ENCODE measurements around the gene ZNF814.
"Not testable (repeated sequence)": the region's sequence is repeated elsewhere in the genome, so short reads cannot be mapped to it uniquely, and the experiment has no call there.

Gene ZNF814

GRCh38 chr19:57849162-57849665, 39.6 kb downstream of the ZNF814 start:
- DNase-seq; H3K27ac ChIP-seq (ENCODE audit: low read depth, low read length); H3K18ac ChIP-seq (ENCODE audit: low read length); H3K27me3 ChIP-seq (ENCODE audit: insufficient read depth, low read length); H4K8ac ChIP-seq (ENCODE audit: low read depth, low read length); H3K9ac ChIP-seq (ENCODE audit: low read length); H3K79me1 ChIP-seq (ENCODE audit: low read length); H3K4me1 ChIP-seq (ENCODE audit: control insufficient read depth in 1 of 2, insufficient read depth in 2 of 2, low read length in 2 of 2); H4K91ac ChIP-seq (ENCODE audit: low read depth, low read length); H3K14ac ChIP-seq (ENCODE audit: low read length); H3K9me3 ChIP-seq (ENCODE audit: insufficient read depth, low read depth, low read length); H4K12ac ChIP-seq (ENCODE audit: low read depth, low read length); H2BK5ac ChIP-seq (ENCODE audit: low read depth, low read length, poor library complexity); H3K79me2 ChIP-seq (ENCODE audit: control insufficient read depth, insufficient read depth, low read length, poor library complexity); H2AK5ac ChIP-seq (ENCODE audit: low read length); H2AFZ ChIP-seq (ENCODE audit: insufficient read depth, low read length, poor library complexity); H3K4me3 ChIP-seq (ENCODE audit: low read depth, low read length); H2BK12ac ChIP-seq (ENCODE audit: low read length); H2BK120ac ChIP-seq (ENCODE audit: insufficient read depth, low read length, poor library complexity); H3K4ac ChIP-seq (ENCODE audit: low read depth, low read length); H3K23ac ChIP-seq (ENCODE audit: low read length): not testable (repeated sequence)
- Histone ChIP-seq H3K4me2 (ENCODE audit: low read length) (peak overlapping the region; percentile 39), H3K36me3 (ENCODE audit: control insufficient read depth in 1 of 2, insufficient read depth in 2 of 2, low read length in 2 of 2) (peaks cover 13 to 18% of the 10 kb centered on the region in 2 experiments)
- WGBS (ENCODE audit: extremely low coverage, insufficient coverage, insufficient read length): no CpG with 5 or more reads among the region's 2 CpGs

- no CpG with 5 or more reads among the region's 3 CpGs for WGBS (ENCODE audit: extremely low coverage, insufficient coverage, insufficient read length)
- H4K12ac ChIP-seq (ENCODE audit: low read depth, low read length); H4K91ac ChIP-seq (ENCODE audit: low read depth, low read length); H4K8ac ChIP-seq (ENCODE audit: low read depth, low read length); H3K9me3 ChIP-seq (ENCODE audit: insufficient read depth, low read depth, low read length); H3K4ac ChIP-seq (ENCODE audit: low read depth, low read length); H2BK120ac ChIP-seq (ENCODE audit: insufficient read depth, low read length, poor library complexity); H3K18ac ChIP-seq (ENCODE audit: low read length); H3K27ac ChIP-seq (ENCODE audit: low read depth, low read length); H3K4me3 ChIP-seq (ENCODE audit: low read depth, low read length); H3K79me2 ChIP-seq (ENCODE audit: control insufficient read depth, insufficient read depth, low read length, poor library complexity); H2BK5ac ChIP-seq (ENCODE audit: low read depth, low read length, poor library complexity); H2BK12ac ChIP-seq (ENCODE audit: low read length); H3K4me2 ChIP-seq (ENCODE audit: low read length); H3K27me3 ChIP-seq (ENCODE audit: insufficient read depth, low read length); H3K4me1 ChIP-seq (ENCODE audit: control insufficient read depth in 1 of 2, insufficient read depth in 2 of 2, low read length in 2 of 2); H2AFZ ChIP-seq (ENCODE audit: insufficient read depth, low read length, poor library complexity); H3K14ac ChIP-seq (ENCODE audit: low read length); H2AK5ac ChIP-seq (ENCODE audit: low read length); H3K23ac ChIP-seq (ENCODE audit: low read length); DNase-seq; H3K79me1 ChIP-seq (ENCODE audit: low read length); H3K9ac ChIP-seq (ENCODE audit: low read length): not testable (repeated sequence)
- peaks cover 13 to 23% of the 10 kb centered on the region in 2 experiments for H3K36me3 ChIP-seq (ENCODE audit: control insufficient read depth in 1 of 2, insufficient read depth in 2 of 2, low read length in 2 of 2)
These were observed 41.7 kb downstream of the ZNF814 start for GRCh38 chr19:57847164-57847563.

- no peaks in the 10 kb centered on the region for H3K79me2 ChIP-seq (ENCODE audit: control insufficient read depth, insufficient read depth, low read length, poor library complexity)
- DNase-seq: peak; percentile 75 to 93
- no peak overlapping the region for H3K4me3 ChIP-seq (ENCODE audit: low read depth, low read length)
- no peak overlapping the region for H2BK120ac ChIP-seq (ENCODE audit: insufficient read depth, low read length, poor library complexity)
- H3K14ac ChIP-seq (ENCODE audit: low read length): no peak overlapping the region
- H2AFZ ChIP-seq (ENCODE audit: insufficient read depth, low read length, poor library complexity): no peak overlapping the region
- H2AK5ac ChIP-seq (ENCODE audit: low read length): no peak overlapping the region
- no peak overlapping the region for H3K18ac ChIP-seq (ENCODE audit: low read length)
- H3K9me3 ChIP-seq (ENCODE audit: insufficient read depth, low read depth, low read length): no peaks in the 10 kb centered on the region
- no peaks in the 10 kb centered on the region for H3K27me3 ChIP-seq (ENCODE audit: insufficient read depth, low read length)
- H3K27ac ChIP-seq (ENCODE audit: low read depth, low read length): no peak overlapping the region
- no CpG with 5 or more reads among the region's 6 CpGs for WGBS (ENCODE audit: extremely low coverage, insufficient coverage, insufficient read length)
- H3K23ac ChIP-seq (ENCODE audit: low read length): no peak overlapping the region
- no peak overlapping the region for H3K9ac ChIP-seq (ENCODE audit: low read length)
- no peak overlapping the region for H3K4me2 ChIP-seq (ENCODE audit: low read length)
- H3K4me1 ChIP-seq (ENCODE audit: control insufficient read depth in 1 of 2, insufficient read depth in 2 of 2, low read length in 2 of 2): no peaks in the 10 kb centered on the region
- H3K79me1 ChIP-seq (ENCODE audit: low read length): no peaks in the 10 kb centered on the region
- H2BK5ac ChIP-seq (ENCODE audit: low read depth, low read length, poor library complexity): no peak overlapping the region
- H4K91ac ChIP-seq (ENCODE audit: low read depth, low read length): no peak overlapping the region
- H3K36me3 ChIP-seq (ENCODE audit: control insufficient read depth in 1 of 2, insufficient read depth in 2 of 2, low read length in 2 of 2): peaks cover 20 to 41% of the 10 kb centered on the region in 2 experiments
- no peak overlapping the region for H3K4ac ChIP-seq (ENCODE audit: low read depth, low read length)
- H4K8ac ChIP-seq (ENCODE audit: low read depth, low read length): no peak overlapping the region
- H2BK12ac ChIP-seq (ENCODE audit: low read length): no peak overlapping the region
- no peak overlapping the region for H4K12ac ChIP-seq (ENCODE audit: low read depth, low read length)
These were observed 47.6 kb downstream of the ZNF814 start for GRCh38 chr19:57841122-57841763.

GRCh38 chr19:57838622-57839191, 50.1 kb downstream of the ZNF814 start:
- not testable (repeated sequence) for H3K27ac ChIP-seq (ENCODE audit: low read depth, low read length); H4K12ac ChIP-seq (ENCODE audit: low read depth, low read length); H3K27me3 ChIP-seq (ENCODE audit: insufficient read depth, low read length); H3K18ac ChIP-seq (ENCODE audit: low read length); H3K4me2 ChIP-seq (ENCODE audit: low read length); H2AFZ ChIP-seq (ENCODE audit: insufficient read depth, low read length, poor library complexity); H3K4me1 ChIP-seq (ENCODE audit: control insufficient read depth in 1 of 2, insufficient read depth in 2 of 2, low read length in 2 of 2); H2BK5ac ChIP-seq (ENCODE audit: low read depth, low read length, poor library complexity); H3K4me3 ChIP-seq (ENCODE audit: low read depth, low read length); H2BK120ac ChIP-seq (ENCODE audit: insufficient read depth, low read length, poor library complexity); H3K9me3 ChIP-seq (ENCODE audit: insufficient read depth, low read depth, low read length); H4K91ac ChIP-seq (ENCODE audit: low read depth, low read length); DNase-seq; H3K9ac ChIP-seq (ENCODE audit: low read length); H3K23ac ChIP-seq (ENCODE audit: low read length); H3K79me1 ChIP-seq (ENCODE audit: low read length); H3K79me2 ChIP-seq (ENCODE audit: control insufficient read depth, insufficient read depth, low read length, poor library complexity); H4K8ac ChIP-seq (ENCODE audit: low read depth, low read length); H3K14ac ChIP-seq (ENCODE audit: low read length); H2AK5ac ChIP-seq (ENCODE audit: low read length); H2BK12ac ChIP-seq (ENCODE audit: low read length)
- WGBS (ENCODE audit: extremely low coverage, insufficient coverage, insufficient read length): no CpG with 5 or more reads among the region's 5 CpGs
- H3K36me3 ChIP-seq (ENCODE audit: control insufficient read depth in 1 of 2, insufficient read depth in 2 of 2, low read length in 2 of 2): peaks cover 11 to 31% of the 10 kb centered on the region in 2 experiments
- H3K4ac ChIP-seq (ENCODE audit: low read depth, low read length): peak overlapping the region; percentile 47

Measured in trophoblast cell (in vitro differentiated cells and primary cell).